Stimulated activated CD8-positive, alpha-beta memory T cell treated with anti-CD3 and anti-CD28 coated beads, Interleukin-2, amount 100 ng/mL, for 48 hours (primary cell): ENCODE measurements around the gene XYLT1.
"Not testable (repeated sequence)": the region's sequence is repeated elsewhere in the genome, so short reads cannot be mapped to it uniquely, and the experiment has no call there.

Experiments used
- DNase-seq, 2 donors: peaks; one replicate each; pipeline ENCODE4 v3.0.0-alpha.2; 2020; ENCODE audit warnings: low read depth in 2 of 2

XYLT1 gene

GRCh38 chr16:17470908-17471718, at the start of gene XYLT1:
Gene XYLT1 (minus strand): TSS chr16:17470960. CDS start chr16:17470796, 164 bp downstream.
- DNase-seq, result no peak

GRCh38 chr16:17520111-17520510, 49.4 kb upstream of the XYLT1 start:
- no peak for DNase-seq

- DNase-seq, result no peak
Measured at GRCh38 chr16:17519101-17519955, 48.6 kb upstream of the XYLT1 start.

GRCh38 chr16:17518441-17518840, 47.7 kb upstream of the XYLT1 start:
- DNase-seq, result no peak

DNA sequence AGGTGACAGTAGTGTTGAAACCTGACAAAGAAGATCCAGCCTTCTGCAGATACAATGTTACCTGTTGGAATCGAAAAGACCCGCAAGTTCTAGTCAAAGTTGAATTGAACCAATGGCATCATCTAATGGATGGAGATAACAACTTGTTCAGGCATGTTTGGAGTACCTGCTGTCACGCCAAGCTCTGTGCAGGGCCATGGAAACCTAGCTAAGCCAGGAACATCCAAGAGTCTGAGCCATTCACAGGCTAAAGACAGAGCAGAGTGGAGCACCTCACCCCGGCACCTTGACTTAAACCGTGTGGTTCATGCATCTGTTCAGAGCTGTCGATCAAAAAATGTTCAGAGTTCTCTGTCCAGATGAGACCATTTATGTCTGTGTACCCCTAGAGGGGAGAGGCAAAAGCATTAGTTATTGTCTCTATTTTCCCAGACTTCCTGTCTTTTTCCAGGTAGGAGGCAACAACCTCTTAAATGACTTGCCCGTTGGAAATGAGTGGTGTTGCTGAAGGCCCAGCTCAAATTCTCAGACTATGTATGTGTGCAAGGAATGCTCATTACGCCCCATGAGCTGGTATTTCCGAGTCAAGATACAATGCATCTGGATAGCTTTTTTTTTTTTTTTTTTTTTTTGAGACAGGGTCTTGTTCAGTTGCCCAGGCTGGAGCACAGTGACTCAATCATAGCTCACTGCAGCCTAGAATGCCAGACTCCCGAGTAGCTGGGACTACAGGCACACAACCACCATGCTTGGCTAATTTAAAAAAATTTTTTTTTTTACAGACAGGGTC, 44.9 kb upstream of the XYLT1 start:
- DNase-seq, result no peak

DNA sequence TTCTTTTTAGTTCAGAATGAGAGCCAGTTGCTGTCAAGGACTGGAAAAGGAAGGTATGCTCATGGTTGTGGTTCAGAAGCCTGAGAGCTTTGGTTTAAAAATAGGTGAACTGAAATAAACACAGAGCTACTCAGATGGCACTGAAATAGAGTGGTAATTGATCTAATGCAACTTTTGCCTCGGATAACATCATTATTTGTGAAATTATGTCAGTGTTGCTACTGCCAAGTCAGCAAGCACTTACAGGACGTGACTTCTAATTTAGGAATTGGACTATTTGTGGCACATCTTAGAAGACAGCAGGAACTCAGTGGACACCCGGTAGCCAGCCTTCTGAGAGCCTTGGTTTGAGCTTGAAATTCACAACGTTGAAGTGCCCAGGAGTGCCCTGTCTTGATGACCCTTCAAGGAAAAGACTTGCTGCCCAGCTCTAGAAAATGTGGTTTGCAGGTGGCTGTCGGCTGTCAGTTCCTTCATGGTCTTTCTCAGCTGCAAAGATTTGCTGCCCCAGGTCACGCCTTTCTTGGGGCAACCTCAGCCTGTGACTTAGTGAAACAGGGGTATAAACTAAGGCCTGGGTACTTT, 42.0 kb upstream of the XYLT1 start:
- no peak for DNase-seq

GRCh38 chr16:17511340-17511739, 40.6 kb upstream of the XYLT1 start:
- no peak for DNase-seq

DNA sequence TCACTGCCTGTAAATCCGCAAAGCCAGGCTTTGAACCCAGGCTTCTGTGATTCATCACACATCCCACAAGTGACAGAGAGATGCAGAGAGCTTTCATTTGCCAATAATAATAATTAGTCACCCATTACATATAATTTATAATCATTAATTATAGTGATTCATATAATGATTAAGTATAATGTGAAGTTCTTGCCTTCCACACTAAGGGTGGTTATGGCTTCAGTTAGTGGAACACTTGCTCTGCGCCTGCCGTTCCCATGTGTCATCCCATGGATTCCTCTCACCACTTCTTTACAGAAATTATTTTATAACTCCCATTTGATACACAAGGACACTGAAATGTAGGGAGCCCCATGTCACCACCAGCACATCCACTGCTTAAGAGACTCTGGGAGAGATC, 39.8 kb upstream of the XYLT1 start:
- no peak for DNase-seq

DNA sequence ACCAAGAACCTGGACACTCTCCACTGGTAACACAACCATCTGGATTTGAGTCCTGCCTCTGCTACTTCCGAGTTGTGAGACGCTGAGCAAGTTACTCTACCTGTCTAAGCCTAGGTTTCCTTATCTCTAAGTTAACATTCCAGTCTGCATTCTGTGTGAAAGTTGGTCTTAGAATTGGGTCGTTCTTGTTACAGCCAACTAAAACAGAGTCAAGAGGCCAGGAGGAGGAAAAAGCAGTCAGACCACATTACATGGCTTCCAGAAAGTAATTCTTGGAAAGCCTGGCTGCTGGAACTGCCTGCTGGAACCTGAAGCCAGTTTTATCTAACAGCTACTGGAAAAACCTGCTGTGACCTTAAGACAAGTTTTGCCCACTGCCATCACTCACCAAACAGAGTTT, 38.4 kb upstream of the XYLT1 start:
- no peak for DNase-seq

GRCh38 chr16:17508303-17508702, 37.5 kb upstream of the XYLT1 start:
- DNase-seq, result no peak

GRCh38 chr16:17507516-17507915, 36.8 kb upstream of the XYLT1 start:
- not testable (repeated sequence) for DNase-seq

DNA sequence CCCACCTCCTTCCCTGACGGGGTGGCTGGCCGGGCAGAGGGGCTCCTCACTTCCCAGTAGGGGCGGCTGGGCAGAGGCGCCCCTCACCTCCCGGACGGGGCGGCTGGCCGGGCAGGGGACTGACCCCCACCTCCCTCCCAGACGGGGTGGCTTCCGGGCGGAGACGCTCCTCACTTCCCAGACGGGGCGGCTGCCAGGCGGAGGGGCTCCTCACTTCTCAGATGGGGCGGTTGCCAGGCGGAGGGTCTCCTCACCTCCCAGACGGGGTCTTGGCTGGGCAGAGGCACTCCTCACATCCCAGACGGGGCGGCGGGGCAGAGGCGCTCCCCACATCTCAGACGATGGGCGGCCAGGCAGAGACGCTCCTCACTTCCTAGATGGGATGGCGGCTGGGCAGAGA, 35.1 kb upstream of the XYLT1 start:
- not testable (repeated sequence) for DNase-seq

DNA sequence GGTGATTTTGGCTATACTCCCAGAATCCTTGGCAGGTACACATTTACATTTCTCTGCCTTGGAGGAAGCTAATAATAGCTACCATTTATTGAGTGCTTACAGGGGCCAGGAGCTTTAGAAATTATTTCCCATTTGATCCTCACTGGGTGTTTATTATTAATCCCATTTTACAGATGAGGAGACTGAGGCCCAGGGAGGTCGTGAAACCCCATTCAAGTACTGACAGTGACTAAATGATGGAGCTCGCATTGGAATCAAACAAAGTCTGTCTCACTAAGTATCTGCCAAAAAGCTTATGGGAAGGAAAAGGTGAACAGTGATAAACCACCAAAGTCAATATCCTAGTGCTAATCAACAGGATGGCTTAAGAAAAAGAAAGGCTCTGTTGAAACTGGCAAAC, 33.3 kb upstream of the XYLT1 start:
- no peak for DNase-seq

DNA sequence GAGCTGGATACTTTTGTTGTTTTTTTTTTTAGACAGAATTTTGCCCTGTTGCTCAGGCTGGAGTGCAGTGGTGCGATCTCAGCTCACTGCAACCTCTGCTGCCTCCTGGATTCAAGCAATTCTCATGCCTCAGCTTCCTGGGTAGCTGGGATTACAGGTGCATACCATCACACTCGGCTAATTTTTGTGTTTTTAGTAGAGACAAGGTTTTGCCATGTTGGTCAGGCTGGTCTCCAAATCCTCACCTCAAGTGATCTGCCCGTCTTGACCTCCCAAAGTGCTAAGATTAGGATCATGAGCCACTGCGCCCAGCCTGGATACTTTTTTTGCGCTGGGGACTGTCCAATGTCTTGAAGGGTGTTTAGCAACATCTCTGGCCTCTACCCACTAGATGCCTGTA, 32.6 kb upstream of the XYLT1 start:
- no peak for DNase-seq

DNA sequence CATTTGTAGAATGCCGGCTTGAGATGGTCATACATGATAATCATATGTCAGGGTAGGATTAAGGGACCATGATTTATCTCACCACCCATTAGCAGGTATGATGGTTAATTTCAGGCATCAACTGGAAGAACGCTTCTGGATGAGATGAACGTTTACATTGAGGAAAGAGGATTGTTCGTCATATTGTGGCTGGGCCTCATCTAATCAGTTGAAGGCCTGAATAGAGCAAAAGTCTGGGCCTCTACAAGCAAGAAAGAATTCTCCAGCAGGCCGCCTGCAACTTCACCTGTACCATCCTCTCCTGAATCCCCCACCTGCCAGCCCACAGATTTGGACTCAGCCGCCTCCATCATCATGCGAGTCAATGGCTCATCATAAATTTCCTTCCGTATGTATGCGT, 30.6 kb upstream of the XYLT1 start:
- no peak for DNase-seq

GRCh38 chr16:17499223-17499902, 28.6 kb upstream of the XYLT1 start:
- no peak for DNase-seq

DNA sequence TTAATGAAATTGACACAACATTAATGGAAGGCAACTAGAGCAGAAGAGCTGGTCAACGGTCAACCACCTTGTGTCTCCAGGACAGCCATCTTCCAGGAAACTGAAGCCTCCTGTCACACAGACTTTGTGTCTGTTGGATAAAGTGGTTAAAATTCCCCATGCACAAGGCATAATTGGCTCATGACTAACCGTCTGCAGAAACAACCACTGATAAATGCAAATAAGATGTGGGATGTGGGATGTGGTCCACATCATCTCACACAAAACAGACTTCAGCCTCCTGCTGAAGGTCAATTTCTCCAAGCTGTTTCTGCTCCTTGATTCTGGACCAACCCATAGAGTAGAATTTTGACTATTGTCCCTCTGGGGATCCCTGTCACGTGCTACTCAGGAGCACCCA, 26.9 kb upstream of the XYLT1 start:
- no peak for DNase-seq

- no peak for DNase-seq
Measured at GRCh38 chr16:17496891-17497290, 26.1 kb upstream of the XYLT1 start.

DNA sequence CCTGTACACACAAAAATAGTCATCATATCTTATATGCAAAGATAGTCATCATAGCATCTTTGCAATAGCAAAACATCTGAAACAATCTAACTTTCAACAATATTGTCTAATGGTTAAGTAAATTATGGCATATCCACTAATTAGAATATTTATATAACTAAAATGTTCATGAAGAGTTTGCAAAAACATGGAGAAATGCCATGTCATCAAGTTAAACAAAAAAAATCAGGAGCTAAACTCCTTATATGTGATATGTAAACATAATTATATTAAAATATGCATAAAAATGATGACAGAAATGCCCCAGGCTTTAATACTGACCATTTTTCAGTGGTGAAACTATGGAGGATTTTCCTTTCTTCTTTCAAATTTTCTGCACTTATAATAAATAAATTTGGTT, 22.3 kb upstream of the XYLT1 start:
- DNase-seq, result no peak

GRCh38 chr16:17491140-17491662, 20.4 kb upstream of the XYLT1 start:
- no peak for DNase-seq

- no peak for DNase-seq
Measured at GRCh38 chr16:17488506-17488905, 17.7 kb upstream of the XYLT1 start.
